ENCODE results near the gene IRF1.

The IRF1 gene

GRCh38 chr5:132500931-132501628 is 10.5 kb upstream of the IRF1 start:
- DNase-seq (ENCODE audit: low read depth, low spot score) = peak; percentile 78

- DNase-seq (ENCODE audit: low read depth, low spot score) = no peak
Measured at GRCh38 chr5:132500244-132500930, 9.8 kb upstream of the IRF1 start.

DNA sequence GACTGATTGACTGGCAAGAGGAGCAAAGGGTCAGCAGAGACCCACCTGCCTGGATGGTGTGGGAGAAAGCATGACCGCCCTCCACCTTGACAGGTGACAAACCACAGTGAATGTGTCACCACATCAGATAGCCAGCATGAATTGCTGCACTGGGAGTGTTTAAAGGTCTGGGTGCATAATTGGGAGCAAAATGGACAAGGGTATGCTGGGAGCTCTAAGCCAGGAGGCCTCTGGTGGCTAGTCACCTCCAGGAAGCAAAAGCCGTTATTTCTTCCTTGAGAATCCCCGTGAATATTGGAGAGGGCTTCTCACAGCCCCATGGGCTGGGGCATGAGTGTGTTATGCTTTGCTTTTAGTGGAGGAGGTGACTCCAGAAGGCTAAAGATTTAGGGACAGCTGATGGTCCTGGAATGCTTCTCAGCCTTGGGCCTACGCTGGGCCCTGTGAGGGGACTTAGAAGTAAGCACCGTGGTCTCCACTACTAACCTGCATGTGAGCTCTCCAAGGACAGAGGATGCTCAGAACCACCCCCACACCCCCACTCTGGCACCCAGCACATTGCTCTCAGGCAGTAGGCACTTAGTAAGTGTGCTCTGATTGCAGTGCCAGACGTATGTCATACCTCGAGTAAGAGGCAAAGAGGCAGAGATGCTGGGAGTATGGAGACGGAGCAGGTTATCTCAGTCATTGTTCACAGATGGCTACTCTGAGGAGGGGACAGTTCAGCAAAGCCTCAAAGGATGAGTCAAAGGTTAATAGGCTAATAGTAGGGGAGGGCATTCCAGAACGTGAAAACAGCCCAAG is 9.1 kb upstream of the IRF1 start:
- DNase-seq (ENCODE audit: low read depth, low spot score) = no peak

DNA sequence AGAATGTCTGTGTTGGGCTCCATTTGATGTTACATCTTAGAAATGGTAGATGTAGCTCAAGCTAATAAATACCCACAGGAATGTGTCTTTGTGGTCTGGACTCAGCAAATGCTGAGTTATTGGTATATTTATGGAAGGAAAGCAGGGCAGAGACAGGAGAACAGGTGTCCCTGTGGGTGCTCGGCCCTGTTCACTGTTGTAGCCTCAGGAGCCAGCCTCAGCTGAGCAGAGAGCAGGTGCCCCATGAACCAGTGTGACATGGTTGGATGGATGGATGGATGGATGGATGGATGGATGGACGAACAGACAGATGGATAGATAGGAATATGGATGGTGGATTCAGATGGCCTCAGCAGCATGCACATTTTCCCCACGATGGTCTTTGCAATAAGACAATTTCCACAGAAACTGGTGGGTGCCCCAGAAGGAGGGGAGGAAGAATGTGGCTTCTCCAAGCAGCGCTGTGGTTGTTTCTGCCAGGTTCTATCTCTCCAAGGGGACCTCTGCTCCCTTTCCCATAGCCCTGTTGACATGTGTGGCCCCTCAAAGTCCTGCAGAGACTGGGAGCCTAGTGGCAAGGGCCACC is 8.2 kb upstream of the IRF1 start:
- DNase-seq (ENCODE audit: low read depth, low spot score) = peak; percentile 51

DNA sequence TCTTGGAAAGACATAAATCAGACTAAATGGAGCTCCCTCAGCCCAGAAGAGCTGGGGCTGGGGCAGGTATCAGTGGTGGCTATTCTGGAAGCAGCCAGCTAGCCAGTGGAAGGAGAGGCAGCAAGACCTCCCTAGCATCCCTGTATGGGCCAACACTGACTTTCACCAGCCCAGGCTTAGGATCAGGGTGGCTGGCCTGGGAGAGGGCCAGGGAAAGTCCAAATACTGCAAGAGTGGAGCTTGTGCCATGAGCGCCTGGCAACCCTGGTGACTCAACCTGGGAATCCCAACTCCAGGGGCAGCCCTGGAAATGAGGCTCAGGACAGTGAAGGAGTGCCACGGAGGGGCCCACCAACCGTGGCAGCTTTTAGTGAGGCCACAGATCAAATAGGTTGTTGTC is 7.6 kb upstream of the IRF1 start:
- DNase-seq (ENCODE audit: low read depth, low spot score) = peak; percentile 79

DNA sequence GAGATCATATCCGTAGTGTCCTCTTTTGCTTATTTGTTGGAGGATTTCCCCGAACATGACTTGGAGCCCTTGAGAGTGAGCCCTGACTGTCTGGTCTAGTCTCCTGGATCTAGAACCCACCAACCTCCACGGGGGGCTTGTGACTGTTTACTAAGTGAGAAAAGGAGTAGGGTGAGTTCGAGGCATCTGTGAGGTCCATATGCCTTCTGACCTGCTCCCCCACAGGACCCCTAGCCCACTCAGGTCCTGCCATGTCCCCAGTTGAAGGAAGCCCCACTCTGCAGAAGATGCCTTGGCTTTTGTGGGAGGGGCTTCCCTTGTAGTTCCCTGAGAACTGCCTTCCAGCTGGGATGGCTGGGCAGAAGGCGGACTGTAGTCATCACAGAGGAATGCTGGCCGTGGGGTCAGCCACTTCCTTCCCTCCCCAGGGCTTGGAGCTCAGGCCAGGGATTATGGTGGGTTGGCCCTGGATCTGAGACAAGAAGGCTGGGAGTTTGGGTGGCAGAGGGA is 7.0 kb upstream of the IRF1 start:
- peak; percentile 97 for DNase-seq (ENCODE audit: low read depth, low spot score)

DNA sequence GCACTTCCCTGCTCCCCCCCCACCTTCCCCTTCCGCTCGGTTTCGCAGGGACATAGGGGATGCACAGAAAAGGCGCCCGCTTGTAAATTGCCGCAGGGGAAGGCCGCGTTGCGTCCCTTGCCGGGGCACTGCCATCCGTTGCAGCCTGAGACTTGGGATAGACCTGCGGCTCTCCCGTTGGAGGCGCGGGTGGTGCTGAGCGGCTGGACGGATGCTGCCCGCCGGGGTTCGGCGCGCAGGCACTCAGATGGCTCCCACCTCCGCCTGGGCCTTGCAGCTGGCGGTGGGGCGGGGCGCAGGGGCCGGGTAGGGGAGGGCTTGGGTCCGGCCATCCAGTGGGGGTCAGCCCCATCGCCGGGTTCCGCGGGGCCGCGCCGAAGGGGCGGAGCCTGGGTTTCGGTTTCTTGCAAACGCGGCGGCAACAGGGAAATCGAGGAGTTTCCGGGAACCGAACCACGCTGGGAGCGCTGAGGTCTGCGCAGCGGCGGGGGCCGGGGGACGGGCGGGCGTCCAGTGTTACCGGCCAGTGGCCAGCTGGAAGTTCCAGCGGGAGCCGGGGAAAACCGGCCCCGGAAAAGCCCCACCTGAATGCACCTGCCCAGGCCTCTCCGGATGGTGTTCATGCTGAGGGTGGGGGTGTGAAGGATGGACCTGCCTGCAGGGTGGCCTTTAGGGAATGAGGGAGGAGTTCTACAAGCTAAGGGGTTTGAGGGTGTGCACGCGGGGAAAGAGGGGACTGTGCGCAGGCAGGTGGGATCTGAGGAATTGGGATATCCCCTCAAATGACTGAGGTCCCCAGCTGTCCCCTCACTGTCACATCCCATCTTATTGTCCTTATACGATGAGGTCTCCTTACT is 6.3 kb upstream of the IRF1 start:
- DNase-seq (ENCODE audit: low read depth, low spot score) = peak; percentile 92

GRCh38 chr5:132496191-132496630 is 5.6 kb upstream of the IRF1 start:
- peak; percentile 92 for DNase-seq (ENCODE audit: low read depth, low spot score)

DNA sequence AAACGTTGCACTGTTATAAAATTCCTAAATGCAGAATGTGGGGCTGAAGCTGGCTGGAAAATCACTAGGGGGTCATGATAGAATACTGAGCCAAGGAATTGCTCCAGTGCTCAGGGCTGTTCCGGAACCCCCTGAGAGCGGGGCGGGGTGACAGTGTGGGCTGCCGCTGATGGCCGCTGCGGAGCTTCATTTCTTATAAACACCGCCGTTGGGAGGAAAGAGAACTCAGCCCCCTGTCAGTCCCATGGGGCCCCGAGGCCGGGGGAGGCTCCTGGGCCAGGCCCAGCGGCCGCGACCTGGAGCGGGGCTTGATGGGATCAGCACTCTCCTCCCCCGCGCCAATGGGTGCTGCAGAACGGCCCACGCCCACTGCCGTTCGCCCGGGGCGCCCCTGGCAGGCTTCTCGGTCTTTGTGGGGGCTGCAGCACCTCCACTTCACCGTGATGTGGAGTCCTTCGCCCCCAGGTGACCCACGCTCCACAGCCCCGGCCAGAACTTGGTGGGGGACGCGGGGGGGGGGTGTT is 5.2 kb upstream of the IRF1 start:
- DNase-seq (ENCODE audit: low read depth, low spot score) = peak; percentile 88

DNA sequence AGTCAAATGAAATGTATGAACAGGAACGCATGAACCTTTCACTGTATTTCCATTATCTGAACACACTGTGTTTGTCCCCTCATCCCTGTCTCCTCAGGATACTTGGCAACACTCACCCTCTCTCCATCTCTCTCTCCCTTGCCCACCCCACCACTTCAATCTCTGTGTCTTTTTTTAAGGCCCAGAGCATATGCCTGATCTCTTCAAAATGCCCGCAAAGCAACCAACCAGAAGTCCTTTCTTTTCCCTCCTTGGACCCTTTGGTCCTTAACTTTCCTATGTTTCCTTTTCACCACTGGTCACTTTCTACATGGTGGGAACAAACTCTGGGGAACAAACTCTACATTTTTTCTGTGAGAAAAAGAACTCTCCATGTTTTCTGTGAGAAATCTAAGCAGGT is 3.2 kb upstream of the IRF1 start:
- no peak for DNase-seq (ENCODE audit: low read depth, low spot score)

DNA sequence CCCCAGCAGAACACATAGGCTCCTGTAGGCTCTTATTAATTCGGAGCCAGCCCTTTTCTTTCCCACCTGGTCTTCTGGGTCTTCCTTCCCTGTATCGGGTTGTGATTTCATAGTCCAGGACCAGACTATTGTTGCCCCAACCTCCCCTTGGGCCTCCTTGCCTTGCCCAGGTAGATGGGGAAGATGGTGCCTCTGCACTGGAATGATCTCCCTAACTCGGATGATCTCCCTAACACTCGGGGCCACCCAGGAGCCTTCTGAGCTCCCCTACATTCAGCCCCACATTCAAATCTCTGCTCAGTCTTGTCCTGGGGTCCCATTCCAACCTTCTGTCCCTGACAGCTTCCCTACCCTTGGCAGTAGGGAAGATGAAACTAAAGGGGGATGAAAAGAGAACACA is 2.7 kb upstream of the IRF1 start:
- no peak for DNase-seq (ENCODE audit: low read depth, low spot score)

DNA sequence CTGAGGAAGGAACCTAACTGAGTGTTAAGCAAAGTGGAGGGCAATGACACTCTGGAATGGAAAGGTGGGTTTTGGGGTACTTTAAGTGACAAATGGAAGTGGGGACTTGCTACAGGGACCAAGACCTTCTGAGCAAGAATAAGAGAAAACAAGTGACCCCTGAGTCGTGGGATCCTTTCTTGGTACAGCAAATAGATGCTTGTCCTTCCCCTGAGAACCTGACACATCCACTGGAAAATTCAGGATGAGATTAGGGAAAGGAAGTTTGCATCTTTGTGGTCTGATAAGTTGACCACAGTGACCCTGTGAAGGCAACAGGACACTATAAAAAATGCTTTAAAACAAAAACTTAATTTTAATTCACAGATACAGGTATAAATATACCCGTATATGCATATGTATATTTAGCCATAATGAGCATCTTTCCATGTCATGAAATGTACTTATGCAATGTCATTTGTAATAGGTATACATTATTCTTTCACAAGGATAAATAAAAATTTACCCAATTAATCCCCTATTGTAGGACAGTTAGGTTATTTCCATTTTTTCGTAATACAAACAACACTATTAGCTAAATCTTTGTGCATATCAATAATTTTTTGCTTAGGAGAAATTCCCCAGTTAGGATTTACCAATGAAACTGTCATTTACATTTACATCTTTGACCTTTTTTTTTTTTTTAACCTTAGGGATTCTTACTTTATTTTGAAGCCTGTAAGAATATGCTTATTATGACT is 2.0 kb upstream of the IRF1 start:
- no peak for DNase-seq (ENCODE audit: low read depth, low spot score)

- DNase-seq (ENCODE audit: low read depth, low spot score) = peak; percentile 38
Measured at GRCh38 chr5:132491368-132492364, 1.1 kb upstream of the IRF1 start.

DNA sequence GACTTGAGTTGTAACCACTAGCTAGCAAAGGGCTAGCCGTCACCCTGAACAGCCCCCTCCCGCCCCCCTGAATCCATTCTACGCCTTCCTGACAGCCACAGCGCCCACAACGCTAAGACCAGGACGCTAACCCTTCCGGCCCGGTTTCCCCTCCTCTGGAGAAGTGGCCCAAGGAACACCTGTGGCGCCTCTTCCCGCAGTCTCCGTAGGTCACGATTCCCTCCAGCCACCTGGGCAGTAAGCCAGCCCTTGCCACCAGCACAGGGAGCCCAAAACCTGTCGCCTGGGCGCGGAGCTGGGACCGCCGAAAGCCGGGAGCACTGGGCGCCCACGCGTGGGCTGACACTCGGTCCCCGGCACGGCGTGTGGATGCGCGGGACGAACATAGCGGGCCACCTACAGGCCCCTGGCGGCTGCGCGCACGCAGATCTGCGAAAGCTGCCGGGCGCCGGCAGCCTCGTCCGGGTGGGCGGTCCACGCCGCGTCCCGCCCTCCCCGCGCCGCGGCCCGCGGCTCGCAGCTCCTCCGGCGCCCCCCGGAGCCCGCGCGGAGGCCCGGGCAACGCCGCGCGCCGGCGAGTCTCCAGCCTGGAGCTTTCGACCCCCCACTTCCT is 596 bp downstream of the IRF1 start:
- DNase-seq (ENCODE audit: low read depth, low spot score) = peak; percentile 71

- DNase-seq (ENCODE audit: low read depth, low spot score) = no peak
Measured at GRCh38 chr5:132489051-132489770, 1.4 kb downstream of the IRF1 start.

DNA sequence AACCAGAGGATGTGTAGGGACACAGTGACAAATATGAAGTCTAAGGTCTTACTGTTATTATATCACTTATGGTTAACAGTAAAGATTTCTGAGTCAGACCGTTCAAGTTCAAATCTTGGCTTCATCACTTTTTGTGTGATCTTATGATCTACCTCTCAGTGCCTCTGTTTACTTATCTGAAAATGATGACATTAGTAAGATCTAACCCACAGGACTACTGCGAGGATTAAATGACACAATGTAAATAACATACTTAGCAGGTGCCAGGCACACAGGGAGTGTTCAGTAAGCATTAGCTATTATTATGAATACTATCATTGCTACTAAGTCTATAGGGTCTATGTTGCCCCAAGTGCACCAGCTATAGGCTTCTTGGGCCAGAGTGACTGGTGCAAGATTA is 2.0 kb downstream of the IRF1 start:
- no peak for DNase-seq (ENCODE audit: low read depth, low spot score)

- DNase-seq (ENCODE audit: low read depth, low spot score) = no peak
Measured at GRCh38 chr5:132487841-132488555, 2.6 kb downstream of the IRF1 start.
